Subcutaneous preadipocyte (primary cell): ENCODE results near the gene RFK. TPM values are rescaled to one million over a fixed set of nuclear protein-coding genes. Genes with fewer than 3 reads are reported as not detected.

Experiments used
- total RNA-seq: library from RNA; depleted of rRNA; stranded (reverse); fragments of >200 nt; gene quantifications from 2 replicates; pipeline ENCODE4 v1.2.3, GENCODE V29; 2012

Gene RFK
- 15.4 and 22.1 TPM in 2 replicates for total RNA-seq

GRCh38 chr9:76394195-76394959 lies at the start of gene RFK:
Gene RFK, minus strand, starts transcription at chr9:76394426. Its CDS starts 255 bp downstream, at chr9:76394171.

Other genes with a start within 250 kb of the RFK start
- 11.8 and 17.8 TPM in 2 replicates for gene GCNT1, start 64.8 kb upstream of the RFK start, total RNA-seq